HG02870 (cell line): Measurements from ENCODE around the gene ST6GALNAC6.

Experiments used
- ATAC-seq: cut with Tn5 transposase; IDR thresholded peaks from one replicate; pipeline ENCODE4 v1.9.1; 2021; ENCODE audit warnings: mild to moderate bottlenecking, moderate library complexity; ENCODE audit not compliant: unreplicated experiment

The ST6GALNAC6 gene

GRCh38 chr9:127918183-127919107, 19.0 kb upstream of the ST6GALNAC6 start:
- no peak for ATAC-seq

GRCh38 chr9:127917603-127918002, 18.2 kb upstream of the ST6GALNAC6 start:
- ATAC-seq, result no peak

- peak; percentile 68 for ATAC-seq
Observed at GRCh38 chr9:127916720-127917581, 17.5 kb upstream of the ST6GALNAC6 start, which contains the start of gene ST6GALNAC4. Gene ST6GALNAC4 (minus strand): TSS chr9:127917041. CDS start chr9:127916419, 622 bp downstream.

- ATAC-seq, result no peak
Observed at GRCh38 chr9:127915801-127916719, 16.7 kb upstream of the ST6GALNAC6 start.

- ATAC-seq, result no peak
Observed at GRCh38 chr9:127915325-127915752, 15.9 kb upstream of the ST6GALNAC6 start.

GRCh38 chr9:127913682-127914081, 14.3 kb upstream of the ST6GALNAC6 start:
- no peak for ATAC-seq

- ATAC-seq, result no peak
Observed at GRCh38 chr9:127912882-127913281, 13.5 kb upstream of the ST6GALNAC6 start.

GRCh38 chr9:127912296-127912695, 12.9 kb upstream of the ST6GALNAC6 start:
- no peak for ATAC-seq

- no peak for ATAC-seq
Observed at GRCh38 chr9:127910613-127911205, 11.3 kb upstream of the ST6GALNAC6 start.

- ATAC-seq, result no peak
Observed at GRCh38 chr9:127909839-127910273, 10.5 kb upstream of the ST6GALNAC6 start.

GRCh38 chr9:127908660-127908926, 9.2 kb upstream of the ST6GALNAC6 start:
- ATAC-seq, result no peak

GRCh38 chr9:127907867-127908659, 8.7 kb upstream of the ST6GALNAC6 start:
- no peak for ATAC-seq

- ATAC-seq, result no peak
Observed at GRCh38 chr9:127905788-127906191, 6.4 kb upstream of the ST6GALNAC6 start.

- ATAC-seq, result no peak
Observed at GRCh38 chr9:127905004-127905728, 5.8 kb upstream of the ST6GALNAC6 start.

- no peak for ATAC-seq
Observed at GRCh38 chr9:127904561-127905003, 5.2 kb upstream of the ST6GALNAC6 start.

- no peak for ATAC-seq
Observed at GRCh38 chr9:127903557-127904475, 4.4 kb upstream of the ST6GALNAC6 start.

- ATAC-seq, result no peak
Observed at GRCh38 chr9:127898433-127899127, 823 bp downstream of the ST6GALNAC6 start.
